G401.6 (cell line): ENCODE measurements around the gene TRIM2.

Experiments used
- FAIRE-seq: peaks from 2 replicates; lab custom pipeline; 2012; peaks lifted over from hg19 to GRCh38; lab: Jason Lieb, UNC

The TRIM2 gene

DNA sequence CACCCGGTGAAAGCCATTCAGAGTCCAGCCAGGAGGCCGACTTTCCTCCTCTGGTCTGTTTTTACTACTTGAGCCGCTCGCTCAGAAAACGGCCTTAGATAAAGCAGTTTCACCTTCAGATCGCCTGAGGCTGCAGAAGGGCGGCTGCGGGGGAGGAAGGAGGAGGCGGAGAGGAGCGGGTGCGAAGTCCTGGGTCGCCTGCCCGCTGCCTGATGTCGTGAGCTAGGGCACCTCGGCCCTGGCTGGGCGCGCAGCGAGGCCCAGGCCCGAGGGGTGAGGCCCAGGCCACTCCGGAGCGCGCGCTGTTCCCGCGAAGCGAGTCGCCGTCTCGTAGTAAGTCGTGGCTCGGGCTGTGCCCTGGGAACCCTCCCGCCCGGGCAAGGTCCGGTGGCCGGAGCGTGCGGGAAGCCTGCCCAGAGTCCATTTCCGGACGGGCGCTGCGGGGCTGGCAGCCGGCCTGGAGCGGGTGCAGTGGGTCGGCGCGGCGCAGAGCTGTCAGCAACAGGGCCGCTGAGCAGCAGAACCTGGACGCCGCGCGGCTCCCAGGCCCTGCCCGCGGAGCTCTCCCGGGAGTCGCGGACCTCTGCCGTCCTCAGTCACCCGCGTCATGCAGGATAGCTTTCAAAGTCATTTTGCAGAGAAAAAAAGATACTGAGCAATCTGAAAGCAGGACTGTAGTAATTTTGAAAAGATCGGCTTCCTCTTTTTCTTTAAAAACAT lies 18.6 kb downstream of the TRIM2 start:
- no peak for FAIRE-seq

- no peak for FAIRE-seq
Measured at GRCh38 chr4:153223427-153223801, 19.2 kb downstream of the TRIM2 start.

DNA sequence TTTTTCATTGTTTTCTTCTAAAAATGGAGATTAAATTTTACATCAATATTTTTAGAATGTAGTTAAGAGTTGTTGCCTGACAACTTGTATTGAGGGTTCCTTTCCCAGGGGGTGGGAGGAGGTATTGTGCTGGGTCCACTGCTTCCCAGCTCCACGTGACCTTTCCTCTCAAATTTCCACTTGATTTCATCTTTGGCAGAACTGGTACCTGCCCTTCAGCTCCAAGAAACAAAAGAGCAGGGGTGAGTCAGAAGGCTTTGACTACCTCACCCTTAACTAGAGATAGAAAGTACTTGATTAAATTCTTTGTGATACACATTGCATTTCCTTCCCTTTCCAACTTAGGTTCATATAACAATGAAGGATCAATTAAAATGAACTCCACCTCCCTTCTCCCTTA lies 19.7 kb downstream of the TRIM2 start:
- FAIRE-seq: no peak

DNA sequence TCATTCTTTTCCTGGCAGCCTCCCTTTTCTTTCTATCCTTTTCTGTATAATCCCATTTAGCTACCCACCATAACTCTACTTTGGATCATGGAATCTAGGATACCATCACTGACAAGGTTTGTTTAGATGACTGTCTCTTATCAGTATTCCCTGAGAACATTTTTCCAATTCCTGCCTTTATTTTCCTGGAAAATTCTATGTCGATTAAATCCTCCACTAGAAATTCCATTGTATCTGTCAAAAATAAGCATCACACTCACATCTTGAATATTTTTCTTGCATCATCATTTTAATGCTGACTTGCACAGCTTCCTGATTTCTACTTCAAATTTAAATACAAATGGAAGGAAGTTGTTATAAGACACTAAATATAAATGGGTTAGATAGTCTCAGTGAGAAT lies 20.2 kb downstream of the TRIM2 start:
- FAIRE-seq: no peak

DNA sequence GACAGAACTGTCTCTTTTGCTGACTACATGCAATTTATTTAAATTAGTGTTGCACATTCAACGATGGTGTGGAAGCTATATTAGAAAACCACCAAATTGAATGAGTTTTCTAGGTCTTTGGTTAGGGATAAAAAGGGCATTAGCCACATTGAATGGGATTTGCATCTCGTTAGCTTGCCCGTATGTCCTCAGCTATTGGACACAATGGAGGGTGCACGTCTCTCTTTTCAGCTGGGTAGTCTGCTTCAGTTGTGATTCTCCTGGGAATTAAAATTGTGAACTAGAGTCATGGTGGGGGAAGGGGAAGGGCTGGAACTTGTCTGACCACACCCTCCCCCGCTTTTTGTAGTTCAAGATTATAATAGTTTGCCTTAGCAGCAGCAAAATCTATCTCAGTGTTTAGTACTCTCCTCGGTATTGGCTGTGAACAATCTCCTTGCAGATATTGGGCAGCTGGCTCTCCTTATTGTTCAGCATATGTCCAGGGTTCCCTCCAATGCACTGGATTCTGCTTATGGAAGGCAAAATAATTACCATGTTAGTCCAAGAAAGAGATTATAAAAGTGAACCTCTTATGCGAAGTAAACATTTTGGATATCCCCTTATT lies 23.3 kb downstream of the TRIM2 start:
- no peak for FAIRE-seq

GRCh38 chr4:153228512-153229140 lies 24.4 kb downstream of the TRIM2 start:
- no peak for FAIRE-seq

- no peak for FAIRE-seq
Measured at GRCh38 chr4:153229545-153229944, 25.3 kb downstream of the TRIM2 start.

- FAIRE-seq: no peak
Measured at GRCh38 chr4:153232768-153233167, 28.5 kb downstream of the TRIM2 start.

DNA sequence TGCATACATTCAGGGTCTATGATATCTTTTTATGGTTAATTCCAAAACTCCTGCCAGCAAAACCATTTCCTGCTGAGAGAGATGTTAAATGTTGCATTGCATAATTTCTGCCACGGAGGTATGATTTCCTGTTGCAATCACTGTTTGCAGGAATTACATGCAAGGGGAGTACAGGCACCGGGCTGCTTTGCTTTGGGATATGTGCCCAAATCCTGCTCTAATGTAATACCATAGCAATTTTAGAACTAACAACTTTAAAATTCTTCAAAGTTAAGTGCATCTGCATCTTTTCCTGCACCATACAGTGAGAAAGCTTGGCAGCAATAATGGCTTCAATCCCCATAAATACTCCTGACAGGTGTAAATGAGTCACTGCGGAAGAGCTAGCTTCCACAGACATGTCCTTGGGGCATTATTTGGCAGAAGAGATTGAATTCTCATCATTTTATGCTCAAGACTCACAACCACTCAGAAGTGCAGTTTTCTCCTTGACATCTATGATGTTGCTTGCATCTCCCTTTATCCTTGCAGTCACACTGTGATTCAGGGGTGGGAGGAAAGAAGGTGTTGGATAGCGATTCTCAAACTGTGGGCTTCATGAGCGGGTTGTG lies 29.6 kb downstream of the TRIM2 start:
- no peak for FAIRE-seq

GRCh38 chr4:153234885-153235284 lies 30.6 kb downstream of the TRIM2 start:
- FAIRE-seq: no peak

GRCh38 chr4:153238135-153238919 lies 34.1 kb downstream of the TRIM2 start:
- no peak for FAIRE-seq

GRCh38 chr4:153239409-153239808 lies 35.2 kb downstream of the TRIM2 start:
- FAIRE-seq: no peak

DNA sequence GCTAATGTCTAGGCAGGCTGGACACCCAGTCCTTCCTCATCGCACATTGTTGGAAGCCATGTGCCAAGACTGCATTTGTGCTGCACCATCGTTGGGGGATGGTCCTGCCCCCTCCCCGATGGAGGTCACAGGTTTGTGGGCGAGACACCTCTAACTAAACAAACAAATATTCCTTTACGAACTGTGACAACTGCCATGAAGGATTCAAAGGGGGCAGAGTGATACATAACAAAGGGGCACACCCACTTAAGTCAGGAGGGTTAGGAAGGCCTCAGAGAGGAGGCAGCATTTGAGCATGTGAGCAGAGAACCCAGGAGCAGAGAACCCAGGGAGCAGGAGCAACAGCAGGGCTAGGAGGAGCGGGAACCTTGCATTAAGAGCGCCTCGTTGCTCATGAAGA lies 37.1 kb downstream of the TRIM2 start:
- FAIRE-seq: no peak

- FAIRE-seq: no peak
Measured at GRCh38 chr4:153241970-153242838, 38.0 kb downstream of the TRIM2 start.

DNA sequence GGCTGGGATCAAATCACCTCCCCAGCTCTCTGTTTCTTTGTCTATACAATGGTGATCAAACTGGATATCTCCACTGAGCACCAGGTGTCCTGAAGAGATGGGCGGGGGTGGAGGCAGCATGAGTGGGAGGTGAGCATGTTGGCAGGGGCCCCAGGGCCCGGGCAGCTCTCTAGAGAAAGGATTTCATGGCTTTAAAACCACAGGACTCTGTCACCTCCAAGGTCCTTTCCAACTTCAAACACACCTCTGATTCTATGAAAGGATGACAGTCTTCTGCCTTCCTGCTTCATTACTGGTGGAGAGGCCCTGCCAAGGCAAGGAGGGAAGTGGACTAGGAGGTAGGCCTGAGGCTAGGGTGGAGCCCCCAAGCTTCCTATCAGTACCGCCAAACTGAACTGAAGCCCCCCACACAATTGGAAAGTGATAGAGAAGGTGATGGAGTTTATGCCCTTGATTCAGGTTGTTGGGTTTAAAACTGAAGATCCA lies 38.6 kb downstream of the TRIM2 start:
- FAIRE-seq: no peak

DNA sequence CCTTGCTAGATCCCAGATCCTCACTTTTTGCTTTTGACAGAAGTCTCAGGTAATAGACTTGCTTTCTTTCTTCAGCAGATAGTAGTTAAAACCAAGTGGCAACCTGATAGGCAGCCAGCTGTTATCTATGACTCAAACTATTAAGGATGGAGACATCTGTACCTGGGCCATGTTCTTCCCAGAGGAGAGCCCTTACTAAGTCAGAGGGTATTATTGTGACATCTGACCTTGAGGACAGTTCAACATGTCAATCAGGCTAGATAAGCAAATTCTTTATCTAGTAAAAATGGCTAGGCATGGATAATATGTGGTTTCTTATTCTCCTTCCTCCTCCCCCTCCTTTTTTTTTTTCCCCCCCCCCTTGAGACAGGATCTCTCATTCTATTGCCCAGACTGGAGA lies 39.2 kb downstream of the TRIM2 start:
- FAIRE-seq: no peak

DNA sequence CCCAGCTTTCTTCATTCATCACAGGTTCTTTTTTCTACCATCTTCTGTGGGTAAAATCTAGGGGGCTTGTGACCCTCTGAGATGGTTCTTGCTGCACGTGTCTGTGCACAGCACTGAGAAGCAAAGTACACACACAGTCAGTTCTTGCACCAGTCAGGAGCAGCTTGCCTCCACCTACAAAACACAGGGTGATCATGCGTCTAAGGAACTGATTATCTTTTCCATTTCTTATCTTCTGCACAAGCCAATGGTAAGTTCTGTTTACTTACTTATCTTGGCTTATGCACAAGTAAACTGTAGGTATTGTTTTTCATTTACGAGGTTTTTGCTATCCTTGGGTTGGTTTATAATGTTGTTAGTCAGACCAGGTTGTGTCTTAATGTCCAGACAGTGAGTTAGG lies 40.7 kb downstream of the TRIM2 start:
- no peak for FAIRE-seq

- FAIRE-seq: no peak
Measured at GRCh38 chr4:153245775-153246174, 41.5 kb downstream of the TRIM2 start.

GRCh38 chr4:153246446-153247115 lies 42.3 kb downstream of the TRIM2 start:
- FAIRE-seq: no peak

DNA sequence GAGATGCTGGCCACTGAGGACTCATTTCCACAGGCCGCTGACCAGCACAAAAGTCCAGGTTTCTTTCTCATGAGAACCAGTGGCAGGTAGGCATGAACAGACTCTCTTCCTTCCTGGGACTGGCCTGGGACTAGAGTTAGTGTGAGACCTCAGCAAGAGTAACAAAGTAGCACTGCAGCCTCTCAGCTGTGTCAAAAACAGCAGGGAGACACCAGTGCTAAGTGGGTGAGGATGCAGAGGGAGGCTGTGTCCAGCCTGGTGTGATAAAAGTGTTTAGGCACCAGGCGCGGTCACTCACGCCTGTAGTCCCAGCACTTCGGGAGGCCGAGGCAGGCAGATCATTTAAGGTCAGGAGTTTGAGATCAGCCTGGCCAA lies 42.9 kb downstream of the TRIM2 start:
- FAIRE-seq: no peak

GRCh38 chr4:153248641-153249198 lies 44.5 kb downstream of the TRIM2 start:
- no peak for FAIRE-seq
